SK-N-SH (cell line): ENCODE results near the gene RILPL2.

Experiments used
- CTCF ChIP-seq: fragments of 200-600 bp; sonication (generic); IDR thresholded peaks from 2 replicates; pipeline ENCODE4 v1.6.1; 2017; ENCODE audit warnings: antibody characterized with exemption, mild to moderate bottlenecking, moderate library complexity
- RAD21 ChIP-seq: IDR thresholded peaks from 2 replicates; pipeline ENCODE4 v1.6.1; 2012; ENCODE audit warnings: mild to moderate bottlenecking, low read length
- USF2 ChIP-seq: fragments of 150-350 bp; IDR thresholded peaks from 2 replicates; pipeline ENCODE4 v1.6.1; 2017; ENCODE audit warnings: antibody characterized with exemption, low read length, low read depth, borderline replicate concordance
- TF ChIP-seq, protein P1 (sequence below): IDR thresholded peaks from 2 replicates; pipeline ENCODE4 v1.4.0; 2012; ENCODE audit warnings: low read depth
- TF ChIP-seq, protein P2 (sequence below): IDR thresholded peaks from 2 replicates; pipeline ENCODE4 v1.6.1; 2012; ENCODE audit warnings: mild to moderate bottlenecking, low read depth, low read length, moderate library complexity

GRCh38 chr12:123410041-123410412 lies 26.5 kb downstream of the RILPL2 start:
- TF ChIP-seq CTCF (no peak), RAD21 (no peak), USF2 (no peak)
- TF ChIP-seq, protein P1, sequence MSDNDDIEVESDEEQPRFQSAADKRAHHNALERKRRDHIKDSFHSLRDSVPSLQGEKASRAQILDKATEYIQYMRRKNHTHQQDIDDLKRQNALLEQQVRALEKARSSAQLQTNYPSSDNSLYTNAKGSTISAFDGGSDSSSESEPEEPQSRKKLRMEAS = no peak
- TF ChIP-seq, protein P2, sequence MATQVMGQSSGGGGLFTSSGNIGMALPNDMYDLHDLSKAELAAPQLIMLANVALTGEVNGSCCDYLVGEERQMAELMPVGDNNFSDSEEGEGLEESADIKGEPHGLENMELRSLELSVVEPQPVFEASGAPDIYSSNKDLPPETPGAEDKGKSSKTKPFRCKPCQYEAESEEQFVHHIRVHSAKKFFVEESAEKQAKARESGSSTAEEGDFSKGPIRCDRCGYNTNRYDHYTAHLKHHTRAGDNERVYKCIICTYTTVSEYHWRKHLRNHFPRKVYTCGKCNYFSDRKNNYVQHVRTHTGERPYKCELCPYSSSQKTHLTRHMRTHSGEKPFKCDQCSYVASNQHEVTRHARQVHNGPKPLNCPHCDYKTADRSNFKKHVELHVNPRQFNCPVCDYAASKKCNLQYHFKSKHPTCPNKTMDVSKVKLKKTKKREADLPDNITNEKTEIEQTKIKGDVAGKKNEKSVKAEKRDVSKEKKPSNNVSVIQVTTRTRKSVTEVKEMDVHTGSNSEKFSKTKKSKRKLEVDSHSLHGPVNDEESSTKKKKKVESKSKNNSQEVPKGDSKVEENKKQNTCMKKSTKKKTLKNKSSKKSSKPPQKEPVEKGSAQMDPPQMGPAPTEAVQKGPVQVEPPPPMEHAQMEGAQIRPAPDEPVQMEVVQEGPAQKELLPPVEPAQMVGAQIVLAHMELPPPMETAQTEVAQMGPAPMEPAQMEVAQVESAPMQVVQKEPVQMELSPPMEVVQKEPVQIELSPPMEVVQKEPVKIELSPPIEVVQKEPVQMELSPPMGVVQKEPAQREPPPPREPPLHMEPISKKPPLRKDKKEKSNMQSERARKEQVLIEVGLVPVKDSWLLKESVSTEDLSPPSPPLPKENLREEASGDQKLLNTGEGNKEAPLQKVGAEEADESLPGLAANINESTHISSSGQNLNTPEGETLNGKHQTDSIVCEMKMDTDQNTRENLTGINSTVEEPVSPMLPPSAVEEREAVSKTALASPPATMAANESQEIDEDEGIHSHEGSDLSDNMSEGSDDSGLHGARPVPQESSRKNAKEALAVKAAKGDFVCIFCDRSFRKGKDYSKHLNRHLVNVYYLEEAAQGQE = no peak
